DOHH2 (cell line): ENCODE data around the gene APOOL.

Experiments
- H3F3A ChIP-seq: fragments of 200-600 bp; sonication (generic), shearing (Covaris generic); 2 replicates; pipeline ENCODE4 v1.6.0; 2016; ENCODE audit warnings: antibody characterized with exemption, mild to moderate bottlenecking; ENCODE audit not compliant: control insufficient read depth, insufficient read depth
- H3K27ac ChIP-seq: fragments of 200-600 bp; sonication (generic); 2 replicates; pipeline ENCODE4 v1.5.1; 2014; ENCODE audit warnings: low read depth, mild to moderate bottlenecking, low read length, moderate library complexity
- H3K27me3 ChIP-seq: fragments of 200-600 bp; sonication (generic); 2 replicates; pipeline ENCODE4 v1.6.1; 2014; ENCODE audit warnings: mild to moderate bottlenecking, low read length, mixed read lengths; ENCODE audit not compliant: control insufficient read depth
- H3K36me3 ChIP-seq: fragments of 200-600 bp; sonication (generic); 2 replicates; pipeline ENCODE4 v1.6.1; 2014; ENCODE audit warnings: mild to moderate bottlenecking, low read length, moderate library complexity, mixed read lengths; ENCODE audit not compliant: control insufficient read depth
- H3K4me1 ChIP-seq: fragments of 200-600 bp; sonication (generic); 2 replicates; pipeline ENCODE4 v1.6.1; 2014; ENCODE audit warnings: mild to moderate bottlenecking, low read length, mixed read lengths; ENCODE audit not compliant: control insufficient read depth
- H3K4me2 ChIP-seq: fragments of 200-600 bp; sonication (generic); 2 replicates; pipeline ENCODE4 v1.6.0; 2014; ENCODE audit warnings: mild to moderate bottlenecking, low read length, moderate library complexity
- H3K4me3 ChIP-seq: fragments of 200-600 bp; sonication (generic); 2 replicates; pipeline ENCODE4 v1.5.1; 2014; ENCODE audit warnings: mild to moderate bottlenecking, low read length, mixed read lengths
- H3K79me2 ChIP-seq: fragments of 200-600 bp; sonication (generic); 2 replicates; pipeline ENCODE4 v1.6.1; 2014; ENCODE audit warnings: mild to moderate bottlenecking, low read length, mixed read lengths; ENCODE audit not compliant: control insufficient read depth
- H3K9me2 ChIP-seq: fragments of 200-600 bp; sonication (generic); replicated peaks from 2 replicates; pipeline ENCODE4 v1.6.1; 2014; ENCODE audit warnings: mild to moderate bottlenecking, low read length, mixed read lengths; ENCODE audit not compliant: control insufficient read depth
- H3K9me3 ChIP-seq: fragments of 200-600 bp; sonication (generic); 2 replicates; pipeline ENCODE4 v1.6.1; 2014; ENCODE audit warnings: antibody characterized with exemption, low read length, mixed read lengths; ENCODE audit not compliant: control insufficient read depth, insufficient read depth
- H4K20me1 ChIP-seq: fragments of 200-600 bp; sonication (generic); 2 replicates; pipeline ENCODE4 v1.6.0; 2014; ENCODE audit warnings: low read depth, mild to moderate bottlenecking, antibody characterized with exemption, low read length, moderate library complexity; ENCODE audit not compliant: control insufficient read depth, insufficient read depth
- EZH2phosphoT487 ChIP-seq: fragments of 200-600 bp; sonication (generic); IDR thresholded peaks from 2 replicates; pipeline ENCODE4 v1.6.1; 2017; ENCODE audit warnings: borderline replicate concordance, mild to moderate bottlenecking, antibody characterized with exemption, low read length, moderate library complexity, mixed read lengths
- TF ChIP-seq, protein P1 (sequence below): fragments of 200-600 bp; sonication (generic); IDR thresholded peaks from one replicate; pipeline ENCODE4 v1.5.1; 2014; ENCODE audit warnings: antibody characterized with exemption, mild to moderate bottlenecking, low read depth, low read length; ENCODE audit not compliant: poor library complexity, severe bottlenecking

Gene APOOL

DNA sequence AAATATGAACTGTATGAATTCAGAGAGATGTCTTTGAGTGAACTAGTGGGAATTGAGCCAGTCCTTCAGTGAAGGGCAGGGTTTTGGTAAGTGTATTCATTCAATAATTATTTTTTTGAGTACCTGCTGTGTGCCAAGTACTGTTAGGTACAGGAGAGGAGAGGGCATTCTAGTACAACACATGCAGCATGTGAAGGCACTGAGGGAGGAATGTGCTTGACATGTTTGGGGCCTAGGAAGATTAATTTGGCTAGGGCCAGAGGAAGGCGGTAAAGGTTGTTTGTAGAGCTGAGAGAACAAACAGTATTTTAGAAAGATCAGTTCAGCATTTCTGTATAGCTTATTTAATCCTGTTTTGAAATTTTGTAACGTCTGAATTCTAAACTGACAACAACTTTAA, 27.8 kb downstream of the APOOL start:
- no peaks in the 10 kb centered on the region for H3K4me1 ChIP-seq
- H3F3A ChIP-seq: no peaks in the 10 kb centered on the region
- H3K79me2 ChIP-seq: peaks cover 11% of the 10 kb centered on the region; the same call in 1 of the 2 replicates
- no peak overlapping the region for H3K27ac ChIP-seq
- no peaks in the 10 kb centered on the region for H3K9me3 ChIP-seq
- H3K27me3 ChIP-seq: no peaks in the 10 kb centered on the region
- TF ChIP-seq, protein P1, sequence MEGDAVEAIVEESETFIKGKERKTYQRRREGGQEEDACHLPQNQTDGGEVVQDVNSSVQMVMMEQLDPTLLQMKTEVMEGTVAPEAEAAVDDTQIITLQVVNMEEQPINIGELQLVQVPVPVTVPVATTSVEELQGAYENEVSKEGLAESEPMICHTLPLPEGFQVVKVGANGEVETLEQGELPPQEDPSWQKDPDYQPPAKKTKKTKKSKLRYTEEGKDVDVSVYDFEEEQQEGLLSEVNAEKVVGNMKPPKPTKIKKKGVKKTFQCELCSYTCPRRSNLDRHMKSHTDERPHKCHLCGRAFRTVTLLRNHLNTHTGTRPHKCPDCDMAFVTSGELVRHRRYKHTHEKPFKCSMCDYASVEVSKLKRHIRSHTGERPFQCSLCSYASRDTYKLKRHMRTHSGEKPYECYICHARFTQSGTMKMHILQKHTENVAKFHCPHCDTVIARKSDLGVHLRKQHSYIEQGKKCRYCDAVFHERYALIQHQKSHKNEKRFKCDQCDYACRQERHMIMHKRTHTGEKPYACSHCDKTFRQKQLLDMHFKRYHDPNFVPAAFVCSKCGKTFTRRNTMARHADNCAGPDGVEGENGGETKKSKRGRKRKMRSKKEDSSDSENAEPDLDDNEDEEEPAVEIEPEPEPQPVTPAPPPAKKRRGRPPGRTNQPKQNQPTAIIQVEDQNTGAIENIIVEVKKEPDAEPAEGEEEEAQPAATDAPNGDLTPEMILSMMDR: no peak
- TF ChIP-seq EZH2phosphoT487: no peak
- H3K36me3 ChIP-seq: no peaks in the 10 kb centered on the region
- H3K4me3 ChIP-seq: no peak overlapping the region
- no peaks in the 10 kb centered on the region for H4K20me1 ChIP-seq
- H3K4me2 ChIP-seq: no peak overlapping the region
- H3K9me2 ChIP-seq: no peaks in the 10 kb centered on the region

DNA sequence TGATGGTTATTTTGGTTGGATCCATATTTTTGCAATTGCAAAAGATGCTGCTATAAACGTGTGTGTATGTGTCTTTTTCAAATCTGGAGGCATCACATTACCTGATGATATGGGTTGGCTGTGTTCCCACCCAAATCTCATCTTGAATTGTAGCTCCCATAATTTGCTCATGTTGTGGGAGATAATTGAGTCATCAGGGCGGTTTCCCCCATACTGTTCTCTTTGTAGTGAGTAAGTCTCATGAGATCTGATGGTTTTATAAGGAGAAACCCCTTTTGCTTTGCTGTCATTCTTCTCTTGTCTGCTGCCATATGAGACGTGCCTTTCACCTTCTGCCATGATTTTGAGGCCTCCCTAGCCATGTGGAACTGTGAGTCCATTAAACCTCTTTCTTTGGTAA, 33.4 kb downstream of the APOOL start:
- no peaks in the 10 kb centered on the region for H3K4me1 ChIP-seq
- H3K36me3 ChIP-seq: no peaks in the 10 kb centered on the region
- TF ChIP-seq, protein P1: no peak
- no peak for TF ChIP-seq EZH2phosphoT487
- no peak overlapping the region for H3K4me3 ChIP-seq
- H3K27ac ChIP-seq: no peak overlapping the region
- H3K27me3 ChIP-seq: no peaks in the 10 kb centered on the region
- no peaks in the 10 kb centered on the region for H3K9me2 ChIP-seq
- peaks cover 52% of the 10 kb centered on the region for H3K79me2 ChIP-seq
- no peaks in the 10 kb centered on the region for H3K9me3 ChIP-seq
- no peak overlapping the region for H3K4me2 ChIP-seq
- no peaks in the 10 kb centered on the region for H3F3A ChIP-seq
- no peaks in the 10 kb centered on the region for H4K20me1 ChIP-seq

DNA sequence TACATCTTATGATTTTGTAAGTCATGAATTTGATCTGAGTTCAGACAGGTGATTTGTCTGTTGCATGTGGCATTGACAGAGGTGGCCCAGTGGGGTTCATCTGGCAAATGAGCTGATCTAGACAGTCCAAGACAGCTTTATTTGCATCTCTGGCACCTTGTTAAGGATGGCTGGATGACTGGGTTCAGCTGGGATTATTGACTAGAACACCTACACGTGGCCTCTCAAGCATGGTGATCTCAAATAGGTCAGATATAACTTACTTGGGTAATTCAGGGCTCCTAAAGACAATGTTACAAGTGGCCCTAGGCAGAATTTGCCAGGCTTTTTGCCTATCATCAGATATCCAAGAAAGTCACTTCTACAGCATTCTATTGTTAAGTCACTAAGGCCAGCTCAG, 48.0 kb downstream of the APOOL start:
- H3K9me3 ChIP-seq: no peaks in the 10 kb centered on the region
- H3K4me2 ChIP-seq: no peak overlapping the region
- H3K36me3 ChIP-seq: no peaks in the 10 kb centered on the region
- no peaks in the 10 kb centered on the region for H3K4me1 ChIP-seq
- no peaks in the 10 kb centered on the region for H3K79me2 ChIP-seq
- H3K9me2 ChIP-seq: no peaks in the 10 kb centered on the region
- H3F3A ChIP-seq: no peaks in the 10 kb centered on the region
- H3K27me3 ChIP-seq: no peaks in the 10 kb centered on the region
- no peak overlapping the region for H3K4me3 ChIP-seq
- H3K27ac ChIP-seq: no peak overlapping the region
- H4K20me1 ChIP-seq: no peaks in the 10 kb centered on the region
- no peak for TF ChIP-seq EZH2phosphoT487
- TF ChIP-seq, protein P1: no peak

DNA sequence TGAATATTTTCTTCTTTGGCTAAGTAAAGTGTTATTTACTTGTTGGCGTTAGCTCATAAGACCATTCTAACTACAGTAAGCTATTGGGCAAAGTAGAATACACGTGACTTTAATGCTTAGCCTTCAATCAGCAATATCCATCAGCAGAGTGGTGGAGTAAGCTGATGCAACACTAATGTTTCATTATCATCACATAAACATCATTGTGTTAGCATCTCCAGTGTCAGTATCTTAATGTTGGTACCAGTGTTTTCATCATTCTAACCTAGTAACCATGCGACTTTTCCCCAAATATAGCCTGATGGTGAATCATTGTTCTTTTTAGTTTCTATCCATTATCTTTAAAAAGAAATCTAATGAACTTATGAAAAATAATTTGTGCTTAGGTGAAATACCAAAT, 48.5 kb downstream of the APOOL start:
- Histone ChIP-seq H3F3A (no peaks in the 10 kb centered on the region), H3K79me2 (no peaks in the 10 kb centered on the region), H3K4me3 (no peak overlapping the region), H3K9me2 (no peaks in the 10 kb centered on the region), H3K9me3 (no peaks in the 10 kb centered on the region), H3K4me2 (no peak overlapping the region), H3K27me3 (no peaks in the 10 kb centered on the region), H3K36me3 (no peaks in the 10 kb centered on the region), H3K4me1 (no peaks in the 10 kb centered on the region), H4K20me1 (no peaks in the 10 kb centered on the region), H3K27ac (no peak overlapping the region)
- no peak for TF ChIP-seq EZH2phosphoT487
- TF ChIP-seq, protein P1: no peak
